Measurements from ENCODE around the gene KCNRG. TPM values are rescaled to one million over a fixed set of nuclear protein-coding genes. Genes with fewer than 3 reads are reported as not detected.

The KCNRG gene
- total RNA-seq, 1 experiment from 2014 or later: 0.20 TPM

GRCh38 chr13:49975826-49976225 lies 39.4 kb upstream of the KCNRG start:
- CTCF ChIA-PET: interaction anchor here (0.8 to 1.3 kb wide), 6 partner anchors 21 to 936 kb away, joined by 4 to 17 read pairs (median 8); partner anchors contain the start of genes SPRYD7 and TRIM13
- H3K36me3 ChIP-seq (ENCODE audit: control insufficient read depth, insufficient read depth, low read length): no peaks in the 10 kb centered on the region
- no TSS peak for BruUV-seq (replicated peaks)
- no peak for TF ChIP-seq CTCF (IDR thresholded peaks at IDR 0.05; ENCODE audit: insufficient read depth in 1 of 2, low read depth in 1 of 2, low read length in 1 of 2, severe bottlenecking in 1 of 2, unreplicated experiment in 1 of 2)
- no peaks in the 10 kb centered on the region for H3K9me3 ChIP-seq
- Mint-ChIP-seq H3K4me1 (ENCODE audit: low read depth, unreplicated experiment) (peaks cover 18% of the 10 kb centered on the region), H3K9me3 (ENCODE audit: unreplicated experiment) (no peaks in the 10 kb centered on the region), H3K4me3 (ENCODE audit: unreplicated experiment) (no peak overlapping the region), H3K27me3 (ENCODE audit: insufficient read depth, unreplicated experiment) (no peaks in the 10 kb centered on the region), H3K36me3 (ENCODE audit: insufficient read depth, unreplicated experiment) (no peaks in the 10 kb centered on the region), H3K27ac (ENCODE audit: unreplicated experiment) (no peak overlapping the region)
- DNase-seq: no peak
- POLR2A ChIA-PET: no interaction called here
- H3K4me1 ChIP-seq: peaks cover 10% of the 10 kb centered on the region; the same call in 1 of the 2 replicates
- H3K4me3 ChIP-seq (ENCODE audit: low read depth, low read length): no peak overlapping the region
- H3K27me3 ChIP-seq (replicated peaks; ENCODE audit: control insufficient read depth, insufficient read depth, low read length): no peaks in the 10 kb centered on the region
- intact Hi-C loops (cut with micrococcal nuclease; ENCODE audit: unreplicated experiment): loop anchor here (1.0 to 5.0 kb wide), 5 partner anchors 107 to 936 kb away; no protein-coding TSS in a partner anchor

- peak; percentile 56 to 71 for DNase-seq
- no peaks in the 10 kb centered on the region for H3K36me3 ChIP-seq (ENCODE audit: control insufficient read depth, insufficient read depth, low read length)
- Mint-ChIP-seq H3K4me1 (ENCODE audit: low read depth, unreplicated experiment) (peaks cover 18% of the 10 kb centered on the region), H3K27ac (ENCODE audit: unreplicated experiment) (no peak overlapping the region), H3K9me3 (ENCODE audit: unreplicated experiment) (no peaks in the 10 kb centered on the region), H3K27me3 (ENCODE audit: insufficient read depth, unreplicated experiment) (no peaks in the 10 kb centered on the region), H3K4me3 (ENCODE audit: unreplicated experiment) (no peak overlapping the region), H3K36me3 (ENCODE audit: insufficient read depth, unreplicated experiment) (no peaks in the 10 kb centered on the region)
- TF ChIP-seq CTCF (IDR thresholded peaks at IDR 0.05; ENCODE audit: insufficient read depth in 1 of 2, low read depth in 1 of 2, low read length in 1 of 2, severe bottlenecking in 1 of 2, unreplicated experiment in 1 of 2): peak; percentile 93 to 94
- H3K27me3 ChIP-seq (replicated peaks; ENCODE audit: control insufficient read depth, insufficient read depth, low read length): no peaks in the 10 kb centered on the region
- no peak overlapping the region for H3K4me3 ChIP-seq (ENCODE audit: low read depth, low read length)
- POLR2A ChIA-PET: interaction anchor here (1.0 kb wide), 1 partner anchor 106 kb away, joined by 3 read pairs; no protein-coding TSS in a partner anchor
- no peaks in the 10 kb centered on the region for H3K9me3 ChIP-seq
- intact Hi-C loops (cut with micrococcal nuclease; ENCODE audit: unreplicated experiment): loop anchor here (1.0 to 5.0 kb wide), 5 partner anchors 106 to 936 kb away; no protein-coding TSS in a partner anchor
- BruUV-seq (replicated peaks): no TSS peak
- CTCF ChIA-PET: interaction anchor here (0.6 to 1.3 kb wide), 12 partner anchors 17 to 935 kb away, joined by 3 to 17 read pairs (median 5); partner anchors contain the start of genes SPRYD7 and TRIM13
- H3K4me1 ChIP-seq: peaks cover 10% of the 10 kb centered on the region; the same call in 1 of the 2 replicates
These were observed 38.7 kb upstream of the KCNRG start for GRCh38 chr13:49976314-49977258.

- CTCF ChIA-PET: interaction anchor here (0.5 to 2.0 kb wide), 4 partner anchors 14 to 1308 kb away, joined by 3 to 5 read pairs (median 4); partner anchors contain the start of genes SPRYD7 and TRIM13
- intact Hi-C loops (cut with micrococcal nuclease; ENCODE audit: unreplicated experiment): loop anchor here (2.0 to 5.0 kb wide), 3 partner anchors 105 to 823 kb away; no protein-coding TSS in a partner anchor
- no peaks in the 10 kb centered on the region for H3K9me3 ChIP-seq
- H3K36me3 Mint-ChIP-seq (ENCODE audit: insufficient read depth, unreplicated experiment): no peaks in the 10 kb centered on the region
- no TSS peak for BruUV-seq (replicated peaks)
- H3K4me3 Mint-ChIP-seq (ENCODE audit: unreplicated experiment): no peak overlapping the region
- POLR2A ChIA-PET: no interaction called here
- no peaks in the 10 kb centered on the region for H3K27me3 ChIP-seq (replicated peaks; ENCODE audit: control insufficient read depth, insufficient read depth, low read length)
- no peaks in the 10 kb centered on the region for H3K9me3 Mint-ChIP-seq (ENCODE audit: unreplicated experiment)
- no peak overlapping the region for H3K27ac Mint-ChIP-seq (ENCODE audit: unreplicated experiment)
- no peaks in the 10 kb centered on the region for H3K36me3 ChIP-seq (ENCODE audit: control insufficient read depth, insufficient read depth, low read length)
- H3K4me1 ChIP-seq: peaks cover 3% of the 10 kb centered on the region; the same call in 1 of the 2 replicates
- no peaks in the 10 kb centered on the region for H3K27me3 Mint-ChIP-seq (ENCODE audit: insufficient read depth, unreplicated experiment)
- no peak for TF ChIP-seq CTCF (IDR thresholded peaks at IDR 0.05; ENCODE audit: insufficient read depth in 1 of 2, low read depth in 1 of 2, low read length in 1 of 2, severe bottlenecking in 1 of 2, unreplicated experiment in 1 of 2)
- DNase-seq: no peak
- peaks cover 13% of the 10 kb centered on the region for H3K4me1 Mint-ChIP-seq (ENCODE audit: low read depth, unreplicated experiment)
- H3K4me3 ChIP-seq (ENCODE audit: low read depth, low read length): no peak overlapping the region
These were observed 37.3 kb upstream of the KCNRG start for GRCh38 chr13:49977992-49978391.

Data from Caco-2 (cell line).